Stimulated activated CD8-positive, alpha-beta memory T cell treated with anti-CD3 and anti-CD28 coated beads, Interleukin-2, amount 100 ng/mL, for 1 hour (primary cell): Measurements from ENCODE around the gene SH3GLB2.
"Not testable (repeated sequence)": the region's sequence is repeated elsewhere in the genome, so short reads cannot be mapped to it uniquely, and the experiment has no call there.

Source experiments
- DNase-seq, 2 donors: peaks; one replicate each; pipeline ENCODE4 v3.0.0-alpha.2; 2020; ENCODE audit warnings: low read depth in 2 of 2

Gene SH3GLB2

GRCh38 chr9:129022037-129022436 lies 6.1 kb downstream of the SH3GLB2 start:
- no peak for DNase-seq

- DNase-seq = no peak
These were observed 7.0 kb downstream of the SH3GLB2 start for GRCh38 chr9:129021091-129021490.

- DNase-seq = no peak
These were observed 13.5 kb downstream of the SH3GLB2 start for GRCh38 chr9:129014608-129015007.

GRCh38 chr9:129014124-129014523 lies 14.0 kb downstream of the SH3GLB2 start:
- no peak for DNase-seq

- DNase-seq = no peak
These were observed 14.5 kb downstream of the SH3GLB2 start for GRCh38 chr9:129013674-129014073.

- DNase-seq = no peak
These were observed 15.2 kb downstream of the SH3GLB2 start for GRCh38 chr9:129012893-129013448.

- DNase-seq = no peak
These were observed 15.8 kb downstream of the SH3GLB2 start for GRCh38 chr9:129012343-129012742.

- DNase-seq = no peak
These were observed 16.4 kb downstream of the SH3GLB2 start for GRCh38 chr9:129011761-129012181.

GRCh38 chr9:129011170-129011569 lies 17.0 kb downstream of the SH3GLB2 start:
- DNase-seq = no peak

- no peak for DNase-seq
These were observed 17.7 kb downstream of the SH3GLB2 start for GRCh38 chr9:129010267-129010975.

- DNase-seq = no peak
These were observed 18.5 kb downstream of the SH3GLB2 start for GRCh38 chr9:129009584-129010141.

GRCh38 chr9:129008986-129009583 lies 19.0 kb downstream of the SH3GLB2 start:
- no peak for DNase-seq

GRCh38 chr9:129008469-129008965 lies 19.6 kb downstream of the SH3GLB2 start:
- DNase-seq = no peak

GRCh38 chr9:129007766-129008468 lies 20.2 kb downstream of the SH3GLB2 start:
- no peak for DNase-seq

GRCh38 chr9:129007035-129007765 lies 20.9 kb downstream of the SH3GLB2 start:
- DNase-seq = no peak

GRCh38 chr9:129006328-129007034 lies 21.6 kb downstream of the SH3GLB2 start:
- peak in 1 of 2 donors; percentile 16 for DNase-seq

GRCh38 chr9:129005336-129005997 lies 22.7 kb downstream of the SH3GLB2 start:
- DNase-seq = no peak

- not testable (repeated sequence) for DNase-seq
These were observed 24.0 kb downstream of the SH3GLB2 start for GRCh38 chr9:129004173-129004572.

GRCh38 chr9:129002992-129003391 lies 25.1 kb downstream of the SH3GLB2 start:
- DNase-seq = no peak
